GM23338 (cell line): ENCODE measurements around the gene ZDHHC3. TPM values are rescaled to one million over a fixed set of nuclear protein-coding genes. Genes with fewer than 3 reads are reported as not detected.

Experiments
- ATAC-seq: fragments of 200-7000 bp; cut with Tn5 transposase; 3 replicates; pipeline ENCODE4 v1.9.1; 2020
- DNase-seq: peaks from one replicate; pipeline ENCODE4 v3.0.0-alpha.2; 2015; ENCODE audit warnings: low spot score
- H2AFZ ChIP-seq: fragments of 200-600 bp; sonication (generic); 2 replicates; pipeline ENCODE4 v1.8.0; 2016; ENCODE audit warnings: antibody characterized with exemption, mild to moderate bottlenecking, moderate library complexity
- H3F3A ChIP-seq: fragments of 200-600 bp; sonication (generic); replicated peaks from 2 replicates; pipeline ENCODE4 v1.8.0; 2017; ENCODE audit warnings: antibody characterized with exemption, mixed run types, low read depth
- H3K27ac ChIP-seq: fragments of 200-600 bp; sonication (generic); 2 replicates; pipeline ENCODE4 v1.6.1; 2016; ENCODE audit warnings: low read depth
- H3K27me3 ChIP-seq: fragments of 200-600 bp; sonication (generic); 2 replicates; pipeline ENCODE4 v1.8.0; 2016; ENCODE audit warnings: mild to moderate bottlenecking, mixed run types, moderate library complexity; ENCODE audit not compliant: insufficient read depth
- H3K36me3 ChIP-seq: fragments of 200-600 bp; sonication (generic); 2 replicates; pipeline ENCODE4 v1.8.0; 2016; ENCODE audit warnings: mild to moderate bottlenecking; ENCODE audit not compliant: insufficient read depth
- H3K4me1 ChIP-seq: fragments of 200-600 bp; sonication (generic); 2 replicates; pipeline ENCODE4 v1.8.0; 2016; ENCODE audit warnings: mild to moderate bottlenecking, moderate library complexity; ENCODE audit not compliant: insufficient read depth
- H3K4me2 ChIP-seq: fragments of 200-600 bp; sonication (generic); 2 replicates; pipeline ENCODE4 v1.7.1; 2017; ENCODE audit warnings: mixed run types
- H3K4me3 ChIP-seq: fragments of 200-600 bp; sonication (generic); 2 replicates; pipeline ENCODE4 v1.6.1; 2016; ENCODE audit warnings: mixed run types
- H3K79me2 ChIP-seq: fragments of 200-600 bp; sonication (generic); replicated peaks from 2 replicates; pipeline ENCODE4 v1.8.0; 2017; ENCODE audit warnings: mild to moderate bottlenecking; ENCODE audit not compliant: insufficient read depth
- H3K9me2 ChIP-seq: fragments of 200-600 bp; sonication (generic); 2 replicates; pipeline ENCODE4 v1.8.0; 2017; ENCODE audit not compliant: insufficient read depth
- H4K20me1 ChIP-seq: fragments of 200-600 bp; sonication (generic); replicated peaks from 2 replicates; pipeline ENCODE4 v1.8.0; 2017; ENCODE audit warnings: mild to moderate bottlenecking; ENCODE audit not compliant: insufficient read depth
- H3K27ac Mint-ChIP-seq: 2 replicates; pipeline ENCODE4 v1.8.0; 2020; ENCODE audit warnings: inconsistent platforms, mild to moderate bottlenecking, moderate library complexity, mixed read lengths
- H3K27me3 Mint-ChIP-seq: 3 replicates; pipeline ENCODE4 v1.8.0; 2022; ENCODE audit warnings: low read depth, mild to moderate bottlenecking, moderate library complexity, mixed read lengths, inconsistent platforms; ENCODE audit not compliant: insufficient read depth, poor library complexity
- H3K36me3 Mint-ChIP-seq: 3 replicates; pipeline ENCODE4 v1.8.0; 2021; ENCODE audit warnings: low read depth, mild to moderate bottlenecking, inconsistent platforms, moderate library complexity, mixed read lengths
- H3K4me1 Mint-ChIP-seq: 3 replicates; pipeline ENCODE4 v1.8.0; 2020; ENCODE audit warnings: mild to moderate bottlenecking, inconsistent platforms, mixed read lengths
- H3K4me3 Mint-ChIP-seq: 3 replicates; pipeline ENCODE4 v1.8.0; 2021; ENCODE audit warnings: moderate library complexity, mild to moderate bottlenecking, inconsistent platforms, mixed read lengths
- H3K9me3 Mint-ChIP-seq: 3 replicates; pipeline ENCODE4 v1.8.0; 2020; ENCODE audit warnings: moderate library complexity, mild to moderate bottlenecking, inconsistent platforms, mixed read lengths
- ETS1 ChIP-seq: IDR thresholded peaks from 2 replicates; pipeline ENCODE4 v1.6.1; 2016; ENCODE audit warnings: antibody characterized with exemption
- EZH2 ChIP-seq: fragments of 200-600 bp; sonication (generic); IDR thresholded peaks from one replicate; pipeline ENCODE4 v1.8.0; 2017; ENCODE audit warnings: antibody characterized with exemption, mild to moderate bottlenecking, low read depth; ENCODE audit not compliant: unreplicated experiment
- EZH2phosphoT487 ChIP-seq: fragments of 200-600 bp; sonication (generic); IDR thresholded peaks from one replicate; pipeline ENCODE4 v1.8.1; 2018; ENCODE audit warnings: antibody characterized with exemption; ENCODE audit not compliant: unreplicated experiment
- REST ChIP-seq: IDR thresholded peaks from one replicate; pipeline ENCODE4 v1.6.1; 2018; ENCODE audit warnings: antibody characterized with exemption; ENCODE audit not compliant: unreplicated experiment
- STAT1 ChIP-seq: IDR thresholded peaks from one replicate; pipeline ENCODE4 v1.6.1; 2016; ENCODE audit warnings: antibody characterized with exemption; ENCODE audit not compliant: unreplicated experiment
- ZNF114 ChIP-seq: fragments of 250-450 bp; sonication (Bioruptor Pico); IDR thresholded peaks from 2 replicates; pipeline ENCODE4 v1.5.0; 2020; ENCODE audit warnings: mild to moderate bottlenecking, moderate library complexity
- ZNF462 ChIP-seq: fragments of 250-450 bp; sonication (Bioruptor Pico); IDR thresholded peaks from 2 replicates; pipeline ENCODE4 v1.5.0; 2020; ENCODE audit warnings: mild to moderate bottlenecking, moderate library complexity
- polyA plus RNA-seq: library from polyadenylated mRNA; unstranded; fragments of >200 nt; fragmentation: Nextera tagmentation; extraction: Ambion mirVana; gene quantifications from 2 replicates; pipeline ENCODE4 v1.2.1, GENCODE V29; 2016
- total RNA-seq: library from RNA; depleted of rRNA; stranded (reverse); fragments of >200 nt; shearing (Covaris generic); gene quantifications from 2 replicates; pipeline ENCODE4 v1.2.3, GENCODE V29; 2014

Gene ZDHHC3
- total and polyA plus RNA-seq, 2 experiments from 2014 or later, result 28.9 to 84.2 TPM

GRCh38 chr3:44930911-44931310 lies 45.1 kb downstream of the ZDHHC3 start:
- no peaks in the 10 kb centered on the region for H3K9me3 Mint-ChIP-seq
- peaks cover 8% of the 10 kb centered on the region for H3K27me3 Mint-ChIP-seq
- H3K4me3 ChIP-seq, result no peak overlapping the region
- no peaks in the 10 kb centered on the region for H3F3A ChIP-seq
- H3K36me3 Mint-ChIP-seq, result peaks cover 48% of the 10 kb centered on the region
- H3K36me3 ChIP-seq, result peaks cover 11% of the 10 kb centered on the region; the same call in 1 of the 2 replicates
- H3K4me2 ChIP-seq, result no peak overlapping the region
- H3K4me1 Mint-ChIP-seq, result peaks cover 15% of the 10 kb centered on the region
- H4K20me1 ChIP-seq, result 0 out of 2 replicates have a peak, but pooled peaks cover 2% of the 10 kb centered on the region
- TF ChIP-seq ZNF114 (CRISPR knock-in tag) (no peak), EZH2phosphoT487 (no peak), EZH2 (no peak), STAT1 (no peak), REST (no peak), ETS1 (no peak), ZNF462 (CRISPR knock-in tag) (no peak)
- no peaks in the 10 kb centered on the region for H3K4me1 ChIP-seq
- no peaks in the 10 kb centered on the region; the same call in 1 of the 2 replicates for H3K79me2 ChIP-seq
- H2AFZ ChIP-seq, result no peak overlapping the region
- no peak overlapping the region for H3K4me3 Mint-ChIP-seq
- H3K27ac Mint-ChIP-seq, result no peak overlapping the region
- DNase-seq (no peak), ATAC-seq (no peak)
- H3K27me3 ChIP-seq, result no peaks in the 10 kb centered on the region
- no peaks in the 10 kb centered on the region for H3K9me2 ChIP-seq
- H3K27ac ChIP-seq, result no peak overlapping the region
